ENCODE results near the gene VPS13C. TPM values are rescaled to one million over a fixed set of nuclear protein-coding genes. Genes with fewer than 3 reads are reported as not detected.
A peak's percentile ranks its signal among the peaks of the same experiment; 100 is the strongest.

Gene VPS13C
- total RNA-seq, 1 donor = 79.8 TPM

DNA sequence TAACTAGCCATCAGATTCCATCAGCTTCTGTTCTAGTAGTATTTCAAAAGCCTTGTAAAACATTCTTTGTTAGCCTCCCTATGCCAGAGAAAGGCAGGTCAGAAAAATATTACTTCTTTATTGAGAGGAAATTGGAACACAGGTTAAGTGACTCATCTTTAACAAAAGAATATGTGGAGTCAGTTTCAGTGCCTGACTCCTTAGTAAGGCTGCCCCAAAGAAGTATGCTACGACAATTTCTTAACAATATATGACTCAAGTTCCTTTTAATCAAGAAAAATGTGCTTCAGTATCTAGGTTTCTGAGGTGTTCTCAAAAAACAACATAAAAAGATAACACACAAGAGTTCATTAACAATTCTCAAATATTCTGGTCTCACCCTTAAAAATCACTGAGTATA is 139.2 kb downstream of the VPS13C start:
- DNase-seq (ENCODE audit: low read depth) = peak; percentile 10
- no peak overlapping the region for H3K4me3 ChIP-seq (ENCODE audit: low read depth, low read length)
- TF ChIP-seq, protein P1, sequence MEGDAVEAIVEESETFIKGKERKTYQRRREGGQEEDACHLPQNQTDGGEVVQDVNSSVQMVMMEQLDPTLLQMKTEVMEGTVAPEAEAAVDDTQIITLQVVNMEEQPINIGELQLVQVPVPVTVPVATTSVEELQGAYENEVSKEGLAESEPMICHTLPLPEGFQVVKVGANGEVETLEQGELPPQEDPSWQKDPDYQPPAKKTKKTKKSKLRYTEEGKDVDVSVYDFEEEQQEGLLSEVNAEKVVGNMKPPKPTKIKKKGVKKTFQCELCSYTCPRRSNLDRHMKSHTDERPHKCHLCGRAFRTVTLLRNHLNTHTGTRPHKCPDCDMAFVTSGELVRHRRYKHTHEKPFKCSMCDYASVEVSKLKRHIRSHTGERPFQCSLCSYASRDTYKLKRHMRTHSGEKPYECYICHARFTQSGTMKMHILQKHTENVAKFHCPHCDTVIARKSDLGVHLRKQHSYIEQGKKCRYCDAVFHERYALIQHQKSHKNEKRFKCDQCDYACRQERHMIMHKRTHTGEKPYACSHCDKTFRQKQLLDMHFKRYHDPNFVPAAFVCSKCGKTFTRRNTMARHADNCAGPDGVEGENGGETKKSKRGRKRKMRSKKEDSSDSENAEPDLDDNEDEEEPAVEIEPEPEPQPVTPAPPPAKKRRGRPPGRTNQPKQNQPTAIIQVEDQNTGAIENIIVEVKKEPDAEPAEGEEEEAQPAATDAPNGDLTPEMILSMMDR (IDR thresholded peaks at IDR 0.05; ENCODE audit: insufficient read depth, low read length) = no peak

- TF ChIP-seq, protein P1 (IDR thresholded peaks at IDR 0.05; ENCODE audit: insufficient read depth, low read length) = no peak
- no peak for DNase-seq (ENCODE audit: low read depth)
- H3K4me3 ChIP-seq (ENCODE audit: low read depth, low read length) = no peak overlapping the region
Measured at GRCh38 chr15:61917457-61917856, 142.8 kb downstream of the VPS13C start.

GRCh38 chr15:61916104-61916503 is 144.1 kb downstream of the VPS13C start:
- TF ChIP-seq, protein P1 (IDR thresholded peaks at IDR 0.05; ENCODE audit: insufficient read depth, low read length) = no peak
- H3K4me3 ChIP-seq (ENCODE audit: low read depth, low read length) = no peak overlapping the region
- DNase-seq (ENCODE audit: low read depth) = peak; percentile 4

- no peak for DNase-seq (ENCODE audit: low read depth)
- no peak overlapping the region for H3K4me3 ChIP-seq (ENCODE audit: low read depth, low read length)
- TF ChIP-seq, protein P1 (IDR thresholded peaks at IDR 0.05; ENCODE audit: insufficient read depth, low read length) = no peak
Measured at GRCh38 chr15:61915640-61916039, 144.6 kb downstream of the VPS13C start.

GRCh38 chr15:61910839-61911369 is 149.3 kb downstream of the VPS13C start:
- no peak overlapping the region for H3K4me3 ChIP-seq (ENCODE audit: low read depth, low read length)
- TF ChIP-seq, protein P1 (IDR thresholded peaks at IDR 0.05; ENCODE audit: insufficient read depth, low read length) = no peak
- no peak for DNase-seq (ENCODE audit: low read depth)

DNA sequence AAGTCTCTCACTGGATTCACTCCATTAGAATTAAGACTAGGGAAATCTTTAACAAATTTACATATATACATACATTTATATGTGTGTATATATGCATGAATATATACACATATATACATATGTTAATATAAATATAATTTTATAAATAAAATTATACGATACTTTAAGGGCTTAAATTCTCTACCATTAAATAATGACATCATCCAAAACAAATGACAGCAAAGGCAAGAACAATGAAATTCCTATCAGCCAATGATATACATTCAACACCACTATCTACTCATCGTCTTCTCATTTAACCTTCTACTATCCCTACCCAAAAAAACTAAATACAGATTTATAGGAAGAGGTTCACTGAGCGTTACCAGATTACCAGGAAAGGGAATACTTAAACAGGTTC is 152.0 kb downstream of the VPS13C start:
- no peak overlapping the region for H3K4me3 ChIP-seq (ENCODE audit: low read depth, low read length)
- TF ChIP-seq, protein P1 (IDR thresholded peaks at IDR 0.05; ENCODE audit: insufficient read depth, low read length) = no peak
- no peak for DNase-seq (ENCODE audit: low read depth)

DNA sequence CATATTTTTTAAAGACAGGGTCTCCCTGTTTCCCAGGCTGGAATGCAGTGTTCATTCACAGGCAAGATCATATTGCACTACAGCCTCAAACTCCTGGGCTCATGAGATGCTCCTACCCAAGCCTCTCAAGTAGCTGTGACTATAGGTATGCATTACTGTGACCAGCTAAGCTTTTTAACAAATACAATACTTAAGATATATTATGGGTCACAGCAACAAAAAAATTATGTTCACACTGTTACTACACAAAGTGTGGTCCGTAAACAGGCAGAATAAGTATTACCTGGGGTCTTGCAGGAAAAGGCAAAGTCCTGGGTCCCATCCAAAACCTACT is 152.5 kb downstream of the VPS13C start:
- no peak overlapping the region for H3K4me3 ChIP-seq (ENCODE audit: low read depth, low read length)
- TF ChIP-seq, protein P1 (IDR thresholded peaks at IDR 0.05; ENCODE audit: insufficient read depth, low read length) = no peak
- DNase-seq (ENCODE audit: low read depth) = no peak

Data from fibroblast of the aortic adventitia (primary cell).